Stomach smooth muscle (tissue), 2 donors: ENCODE measurements around the gene TYRP1.

Source experiments
- H3K27ac ChIP-seq: one replicate; pipeline ENCODE4 v1.7.0; 2013; ENCODE audit warnings: mild to moderate bottlenecking, low read length, inconsistent platforms
- H3K27me3 ChIP-seq, 2 donors: one replicate each; pipeline ENCODE4 v1.7.0; 2013; ENCODE audit warnings: low read length in 2 of 2; ENCODE audit not compliant: insufficient read depth in 2 of 2, control insufficient read depth in 1 of 2
- H3K36me3 ChIP-seq, 2 donors: one replicate each; pipeline ENCODE4 v1.7.0; 2013; ENCODE audit warnings: low read length in 2 of 2; ENCODE audit not compliant: control insufficient read depth in 2 of 2, insufficient read depth in 2 of 2
- H3K4me1 ChIP-seq: one replicate; pipeline ENCODE4 v1.7.0; 2013; ENCODE audit warnings: low read length; ENCODE audit not compliant: control insufficient read depth, insufficient read depth
- H3K4me3 ChIP-seq, 2 donors: one replicate each; pipeline ENCODE4 v1.7.0; 2013; ENCODE audit warnings: low read length in 2 of 2
- H3K9ac ChIP-seq, 2 donors: one replicate each; pipeline ENCODE4 v1.7.0; 2013; ENCODE audit warnings: low read length in 2 of 2, mild to moderate bottlenecking in 1 of 2
- H3K9me3 ChIP-seq, 2 donors: one replicate each; pipeline ENCODE4 v1.7.0; 2013; ENCODE audit warnings: low read length in 2 of 2; ENCODE audit not compliant: control insufficient read depth in 2 of 2
- donor health status: healthy.
- donor health status: Pancreatic carcinoma.

TYRP1 gene

DNA sequence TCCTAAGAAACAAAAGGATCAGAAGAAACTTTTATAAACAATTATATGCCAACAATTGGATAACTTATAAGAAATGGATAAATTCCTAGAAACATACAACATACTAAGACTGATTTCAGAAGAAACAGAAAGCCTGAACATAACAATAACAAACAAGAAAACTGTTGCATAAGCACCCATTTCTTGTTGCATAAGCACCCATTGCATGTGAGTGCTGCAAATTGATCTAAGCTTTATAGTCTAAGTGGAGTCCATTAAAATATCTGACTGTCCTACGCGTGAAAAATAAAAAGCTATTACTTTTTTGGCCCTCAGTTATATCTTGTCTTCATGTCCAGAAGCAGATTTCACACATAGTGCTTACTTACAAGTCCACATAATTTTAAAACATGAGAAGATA, 19.3 kb downstream of the TYRP1 start:
- Histone ChIP-seq H3K27me3 (no peaks in the 10 kb centered on the region), H3K36me3 (no peaks in the 10 kb centered on the region), H3K27ac (no peak overlapping the region), H3K4me3 (no peak overlapping the region), H3K4me1 (no peaks in the 10 kb centered on the region), H3K9ac (no peak overlapping the region), H3K9me3 (no peaks in the 10 kb centered on the region)

DNA sequence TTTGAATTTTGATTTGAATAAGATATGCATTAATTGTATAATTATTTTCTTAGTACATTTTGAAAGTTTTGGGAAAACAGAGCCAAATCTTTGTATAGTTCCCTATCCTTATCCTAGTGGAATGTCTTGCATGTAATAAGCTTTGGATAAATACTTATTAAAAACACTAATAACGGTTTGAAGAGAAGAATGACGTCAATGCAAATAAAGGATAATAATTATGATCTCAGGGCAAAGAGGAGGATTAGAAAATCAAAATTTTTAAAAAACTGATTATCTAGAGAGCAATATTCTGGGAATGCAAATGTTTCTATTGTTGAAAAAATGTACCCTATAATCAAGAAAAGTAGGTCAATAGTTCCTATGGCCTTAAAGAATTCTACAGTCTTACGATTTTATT, 22.1 kb downstream of the TYRP1 start:
- Histone ChIP-seq H3K4me1 (no peaks in the 10 kb centered on the region), H3K36me3 (no peaks in the 10 kb centered on the region), H3K9me3 (no peaks in the 10 kb centered on the region), H3K4me3 (no peak overlapping the region), H3K27ac (no peak overlapping the region), H3K9ac (no peak overlapping the region), H3K27me3 (no peaks in the 10 kb centered on the region)

DNA sequence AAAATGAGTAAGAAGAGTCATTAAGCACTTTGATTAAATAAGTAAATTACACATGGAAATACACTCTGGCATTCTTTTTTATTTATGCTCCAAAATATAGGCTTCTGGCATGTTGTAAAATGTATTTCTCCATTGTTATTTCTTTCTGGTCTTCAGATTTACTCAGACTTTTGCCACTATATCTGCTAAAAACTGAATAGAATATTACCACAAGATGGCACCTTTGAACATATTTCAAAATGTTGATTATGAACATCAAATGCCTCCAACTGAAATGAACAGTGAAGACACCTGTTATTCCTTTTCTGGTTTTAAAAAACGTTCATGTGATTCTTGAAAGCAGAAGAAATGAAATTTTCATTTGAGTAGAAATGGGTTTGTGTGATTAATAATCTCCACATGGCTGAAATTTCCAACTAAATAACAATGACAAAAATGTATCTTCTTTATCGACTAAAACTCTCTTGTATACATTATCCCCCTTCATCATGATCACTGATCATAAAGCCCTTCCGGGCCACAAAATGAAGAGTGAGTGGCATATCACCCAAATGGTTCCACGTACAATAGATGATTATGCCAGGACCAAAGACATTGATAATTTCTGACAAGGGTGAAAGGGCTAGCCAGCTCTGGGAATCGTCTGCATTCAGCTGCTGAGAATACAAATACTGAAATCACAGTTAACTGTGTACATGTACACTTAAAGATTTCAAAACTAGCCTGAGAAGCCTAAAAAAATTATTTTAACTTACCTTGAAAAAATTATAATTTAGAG, 23.8 kb downstream of the TYRP1 start:
- Histone ChIP-seq H3K4me1 (no peaks in the 10 kb centered on the region), H3K4me3 (no peak overlapping the region), H3K9ac (no peak overlapping the region), H3K36me3 (no peaks in the 10 kb centered on the region), H3K27me3 (no peaks in the 10 kb centered on the region), H3K27ac (no peak overlapping the region), H3K9me3 (no peaks in the 10 kb centered on the region)

DNA sequence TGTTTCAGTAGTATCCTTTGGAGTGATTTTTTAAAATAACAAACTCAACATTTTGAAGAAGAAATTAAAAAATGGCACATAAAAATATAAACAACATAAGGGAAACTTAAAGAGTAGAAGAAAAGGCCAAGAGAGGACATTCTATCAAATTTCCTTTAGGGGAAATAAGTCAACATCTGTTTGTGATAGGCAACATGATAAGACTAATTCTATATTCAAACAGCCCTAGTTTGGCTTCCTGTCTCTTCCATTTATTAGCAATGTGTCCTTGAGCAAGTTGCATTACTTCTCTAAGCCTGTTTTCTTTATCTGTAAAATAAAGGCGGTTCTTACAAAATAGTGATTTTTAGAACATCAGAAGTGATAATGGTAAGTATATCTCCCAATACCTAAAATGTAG, 24.7 kb downstream of the TYRP1 start:
- H3K36me3 ChIP-seq = no peaks in the 10 kb centered on the region
- no peaks in the 10 kb centered on the region for H3K9me3 ChIP-seq
- no peak overlapping the region for H3K9ac ChIP-seq
- H3K27ac ChIP-seq = no peak overlapping the region
- H3K27me3 ChIP-seq = no peaks in the 10 kb centered on the region
- H3K4me1 ChIP-seq = no peaks in the 10 kb centered on the region
- no peak overlapping the region for H3K4me3 ChIP-seq

DNA sequence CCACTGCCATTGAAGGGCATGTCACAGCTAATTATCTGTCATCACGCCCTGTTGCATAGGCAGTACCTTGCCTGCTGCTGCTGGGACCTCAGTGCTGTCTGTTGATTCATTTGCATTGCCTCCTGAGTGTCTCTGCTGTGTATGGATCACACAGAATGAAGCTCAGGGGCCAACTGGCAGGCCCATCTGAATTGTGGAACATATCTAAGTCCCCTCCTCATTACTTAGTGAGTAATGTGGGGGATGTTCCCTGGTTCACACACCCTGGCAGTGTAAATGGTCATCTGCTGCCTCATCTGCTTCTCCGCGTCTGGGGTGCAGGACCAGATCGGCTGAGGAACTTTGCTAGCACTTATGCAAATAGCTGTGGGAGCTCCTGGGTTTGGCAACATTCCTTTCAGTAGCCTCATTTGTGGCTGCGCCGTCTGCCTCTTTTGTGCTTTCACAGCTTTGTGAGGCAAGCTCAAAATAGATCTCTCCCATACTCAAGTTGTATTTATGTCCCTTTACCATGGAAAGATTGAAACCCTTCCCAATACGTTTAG, 25.4 kb downstream of the TYRP1 start:
- Histone ChIP-seq H3K4me3 (no peak overlapping the region), H3K4me1 (no peaks in the 10 kb centered on the region), H3K27ac (no peak overlapping the region), H3K27me3 (no peaks in the 10 kb centered on the region), H3K36me3 (no peaks in the 10 kb centered on the region), H3K9ac (no peak overlapping the region), H3K9me3 (no peaks in the 10 kb centered on the region)

DNA sequence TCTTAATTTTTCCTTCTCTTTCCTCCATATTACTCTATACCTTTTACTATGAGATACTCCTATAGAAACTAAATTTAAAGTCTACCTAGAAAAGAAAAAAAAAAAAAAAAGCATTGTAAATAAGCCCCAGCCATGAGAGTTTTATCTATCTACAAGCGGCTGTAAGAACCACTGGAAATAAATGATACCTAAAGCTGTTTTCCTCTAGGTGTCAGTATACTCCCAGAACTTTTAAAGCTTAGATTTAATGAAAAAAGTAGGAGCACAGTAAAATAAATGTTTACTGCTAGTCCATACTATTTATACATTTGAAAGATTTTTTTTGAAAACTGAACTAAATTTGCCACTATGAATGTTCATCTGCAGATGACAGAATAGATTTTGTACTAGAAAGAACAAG, 26.2 kb downstream of the TYRP1 start:
- Histone ChIP-seq H3K4me1 (no peaks in the 10 kb centered on the region), H3K27me3 (no peaks in the 10 kb centered on the region), H3K36me3 (no peaks in the 10 kb centered on the region), H3K27ac (no peak overlapping the region), H3K4me3 (no peak overlapping the region), H3K9ac (no peak overlapping the region), H3K9me3 (no peaks in the 10 kb centered on the region)

DNA sequence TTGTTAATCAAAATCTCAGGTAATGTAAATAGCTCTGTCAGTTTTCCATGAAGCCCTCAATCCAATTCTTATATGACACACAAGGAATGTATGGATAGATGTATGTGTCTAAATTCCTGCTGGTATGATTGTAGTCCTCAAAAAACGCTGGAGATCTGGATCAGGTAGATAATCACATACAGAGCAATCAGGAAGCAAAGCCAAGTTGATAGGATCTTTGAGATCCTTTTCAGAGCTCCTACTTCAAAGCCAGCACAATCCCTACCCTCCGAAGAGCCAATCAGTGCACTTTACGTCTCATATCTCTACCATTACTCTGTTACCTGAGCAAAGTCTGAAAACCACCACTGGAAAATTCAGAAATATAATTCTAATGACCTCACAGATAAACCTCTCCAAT, 27.4 kb downstream of the TYRP1 start:
- no peaks in the 10 kb centered on the region for H3K9me3 ChIP-seq
- H3K27ac ChIP-seq = no peak overlapping the region
- no peak overlapping the region for H3K4me3 ChIP-seq
- H3K4me1 ChIP-seq = no peaks in the 10 kb centered on the region
- H3K36me3 ChIP-seq = no peaks in the 10 kb centered on the region
- no peaks in the 10 kb centered on the region for H3K27me3 ChIP-seq
- no peak overlapping the region for H3K9ac ChIP-seq

DNA sequence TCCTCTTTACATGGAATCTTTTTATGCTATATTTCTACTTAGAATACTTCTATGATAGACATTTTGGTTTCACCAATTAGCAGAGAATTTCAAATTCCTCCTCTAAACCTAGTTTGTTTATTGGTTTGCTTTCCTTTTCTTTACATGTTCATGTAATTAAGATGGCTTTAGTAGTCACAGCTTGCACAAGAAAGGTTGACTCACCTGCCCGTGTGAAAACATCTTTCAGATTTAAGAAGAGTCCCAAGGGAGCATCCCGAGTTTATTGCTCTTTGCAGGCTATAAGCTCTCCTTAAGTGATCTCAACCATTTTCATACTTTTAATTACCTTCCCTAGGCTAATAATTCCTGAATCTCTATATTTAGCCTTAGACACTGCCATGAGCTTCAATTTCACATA, 28.9 kb downstream of the TYRP1 start:
- Histone ChIP-seq H3K4me3 (no peak overlapping the region), H3K9me3 (no peaks in the 10 kb centered on the region), H3K9ac (no peak overlapping the region), H3K27me3 (no peaks in the 10 kb centered on the region), H3K36me3 (no peaks in the 10 kb centered on the region), H3K4me1 (no peaks in the 10 kb centered on the region), H3K27ac (no peak overlapping the region)

DNA sequence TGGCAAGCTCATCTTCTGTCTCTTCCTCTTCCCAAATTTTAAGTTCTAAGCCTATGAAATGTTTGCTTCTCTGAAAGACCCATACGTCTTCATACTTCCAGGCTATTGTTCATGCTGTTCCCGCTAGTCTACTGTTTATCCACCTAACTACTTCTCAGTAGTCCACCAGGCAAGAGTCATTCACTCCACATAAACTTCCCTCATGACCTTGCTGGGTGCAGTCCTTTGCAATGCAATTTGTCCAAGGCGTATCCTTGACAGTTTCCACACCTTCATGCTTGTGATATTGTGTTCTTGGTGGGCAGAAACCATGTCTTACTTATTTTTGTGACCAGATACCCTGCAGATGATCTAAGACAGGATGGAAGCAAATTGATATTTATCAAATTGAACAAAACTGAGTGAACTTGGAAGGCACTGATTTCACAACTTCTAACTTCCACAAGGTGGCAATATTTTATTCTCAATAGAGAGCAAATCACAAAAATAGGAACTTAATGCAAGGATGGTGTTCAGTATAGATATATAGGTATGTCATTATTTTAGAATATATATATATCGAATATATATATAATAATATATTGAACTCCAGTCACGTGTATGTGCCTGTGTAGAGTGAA, 30.3 kb downstream of the TYRP1 start:
- no peak overlapping the region for H3K4me3 ChIP-seq
- no peaks in the 10 kb centered on the region for H3K27me3 ChIP-seq
- H3K9ac ChIP-seq = no peak overlapping the region
- H3K9me3 ChIP-seq = no peaks in the 10 kb centered on the region
- no peak overlapping the region for H3K27ac ChIP-seq
- no peaks in the 10 kb centered on the region for H3K4me1 ChIP-seq
- no peaks in the 10 kb centered on the region for H3K36me3 ChIP-seq

DNA sequence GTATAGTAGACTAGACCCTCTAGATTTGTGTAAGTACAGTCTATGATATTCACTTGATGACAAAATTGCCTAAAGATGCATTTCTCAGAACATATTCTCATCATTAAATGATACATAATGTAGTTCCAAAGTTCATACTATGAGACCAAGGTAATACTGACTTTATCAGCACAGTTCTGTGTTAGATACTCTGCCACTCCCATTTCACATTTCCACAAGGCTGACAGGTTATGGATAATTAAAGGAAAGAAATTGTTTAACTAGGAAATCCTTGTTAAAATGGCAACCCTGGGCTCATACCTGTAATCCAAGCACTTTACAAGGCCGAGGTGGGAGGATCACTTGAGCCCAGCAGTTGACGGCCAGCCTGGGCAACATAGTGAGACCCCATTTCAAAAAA, 33.6 kb downstream of the TYRP1 start:
- no peak overlapping the region for H3K27ac ChIP-seq
- no peaks in the 10 kb centered on the region for H3K27me3 ChIP-seq
- H3K4me3 ChIP-seq = no peak overlapping the region
- no peaks in the 10 kb centered on the region for H3K36me3 ChIP-seq
- no peaks in the 10 kb centered on the region for H3K9me3 ChIP-seq
- H3K9ac ChIP-seq = no peak overlapping the region
- H3K4me1 ChIP-seq = no peaks in the 10 kb centered on the region

DNA sequence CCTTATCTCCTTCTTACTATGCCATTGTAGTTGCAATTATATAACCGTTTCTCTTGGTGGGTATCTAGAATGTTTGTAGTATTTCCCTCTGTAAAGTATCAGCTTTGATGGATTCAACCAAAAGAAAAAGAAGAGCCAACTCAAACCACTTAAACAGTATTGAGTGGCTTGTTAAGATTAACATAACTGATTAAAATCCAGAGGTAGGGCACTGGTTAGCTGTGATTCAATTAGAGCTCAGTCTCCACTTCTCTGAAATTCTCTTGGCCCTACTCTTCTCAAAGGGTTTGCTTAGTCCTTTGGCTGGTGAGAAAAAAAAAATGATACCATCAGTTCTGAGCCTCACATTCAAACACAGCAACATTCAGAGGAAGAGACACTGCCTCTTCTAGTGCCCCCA, 37.0 kb downstream of the TYRP1 start:
- Histone ChIP-seq H3K9ac (no peak overlapping the region), H3K27me3 (no peaks in the 10 kb centered on the region), H3K36me3 (no peaks in the 10 kb centered on the region), H3K4me1 (no peaks in the 10 kb centered on the region), H3K27ac (no peak overlapping the region), H3K9me3 (no peaks in the 10 kb centered on the region), H3K4me3 (no peak overlapping the region)
